Bronchus fibroblast of lung (primary cell): ENCODE data around the gene TCP11L1. TPM values are rescaled to one million over a fixed set of nuclear protein-coding genes. Genes with fewer than 3 reads are reported as not detected.

Experiments
- total RNA-seq: library from RNA; depleted of rRNA; stranded (reverse); fragments of >200 nt; gene quantifications from 2 replicates; pipeline ENCODE4 v1.2.3, GENCODE V29; 2015

The TCP11L1 gene, protein sequence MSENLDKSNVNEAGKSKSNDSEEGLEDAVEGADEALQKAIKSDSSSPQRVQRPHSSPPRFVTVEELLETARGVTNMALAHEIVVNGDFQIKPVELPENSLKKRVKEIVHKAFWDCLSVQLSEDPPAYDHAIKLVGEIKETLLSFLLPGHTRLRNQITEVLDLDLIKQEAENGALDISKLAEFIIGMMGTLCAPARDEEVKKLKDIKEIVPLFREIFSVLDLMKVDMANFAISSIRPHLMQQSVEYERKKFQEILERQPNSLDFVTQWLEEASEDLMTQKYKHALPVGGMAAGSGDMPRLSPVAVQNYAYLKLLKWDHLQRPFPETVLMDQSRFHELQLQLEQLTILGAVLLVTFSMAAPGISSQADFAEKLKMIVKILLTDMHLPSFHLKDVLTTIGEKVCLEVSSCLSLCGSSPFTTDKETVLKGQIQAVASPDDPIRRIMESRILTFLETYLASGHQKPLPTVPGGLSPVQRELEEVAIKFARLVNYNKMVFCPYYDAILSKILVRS
- total RNA-seq: 15.6 and 17.7 TPM in 2 replicates

GRCh38 chr11:33039274-33040032 is at the start of gene TCP11L1:
Gene TCP11L1, plus strand, starts transcription at chr11:33039572. Its CDS starts 4,202 bp downstream, at chr11:33043774.

GRCh38 chr11:33015621-33016551 is 23.5 kb upstream of the TCP11L1 start, which contains the start of gene DEPDC7:
Gene DEPDC7, plus strand, starts transcription at chr11:33015878. Its CDS starts 78 bp downstream, at chr11:33015956.

Other genes starting within 250 kb of the TCP11L1 start
- gene CCDC73, start 244.9 kb upstream of the TCP11L1 start, total RNA-seq: not detected in 2 replicates
- gene PRRG4, start 209.6 kb upstream of the TCP11L1 start, total RNA-seq: not detected in 2 replicates
- gene QSER1, start 146.8 kb upstream of the TCP11L1 start, total RNA-seq: 6.2 and 9.8 TPM in 2 replicates
- gene DEPDC7, start 23.7 kb upstream of the TCP11L1 start, total RNA-seq: 4.0 and 4.5 TPM in 2 replicates
- 19.7 and 20.1 TPM in 2 replicates for gene CSTF3, start 121.9 kb downstream of the TCP11L1 start, total RNA-seq
- gene HIPK3, start 217.8 kb downstream of the TCP11L1 start, total RNA-seq: 12.9 and 13.8 TPM in 2 replicates